GM19463 (cell line): ENCODE measurements around the gene SLC25A26.

Experiments
- ATAC-seq: cut with Tn5 transposase; IDR thresholded peaks from one replicate; pipeline ENCODE4 v1.9.1; 2021; ENCODE audit warnings: mild to moderate bottlenecking, moderate library complexity; ENCODE audit not compliant: unreplicated experiment

Gene SLC25A26

GRCh38 chr3:66314455-66314854, 93.7 kb downstream of the SLC25A26 start:
- ATAC-seq: no peak

GRCh38 chr3:66317750-66318376, 97.1 kb downstream of the SLC25A26 start:
- no peak for ATAC-seq

- no peak for ATAC-seq
These were observed 99.6 kb downstream of the SLC25A26 start for GRCh38 chr3:66320390-66320789.

GRCh38 chr3:66322436-66322835, 101.6 kb downstream of the SLC25A26 start:
- no peak for ATAC-seq

GRCh38 chr3:66326340-66326739, 105.5 kb downstream of the SLC25A26 start:
- no peak for ATAC-seq

- no peak for ATAC-seq
These were observed 114.9 kb downstream of the SLC25A26 start for GRCh38 chr3:66335671-66336070.

- no peak for ATAC-seq
These were observed 115.5 kb downstream of the SLC25A26 start for GRCh38 chr3:66336333-66336766.

GRCh38 chr3:66338927-66339326, 118.1 kb downstream of the SLC25A26 start:
- no peak for ATAC-seq

GRCh38 chr3:66342717-66343356, 122.0 kb downstream of the SLC25A26 start:
- no peak for ATAC-seq

GRCh38 chr3:66344391-66344811, 123.6 kb downstream of the SLC25A26 start:
- no peak for ATAC-seq

GRCh38 chr3:66344848-66345578, 124.2 kb downstream of the SLC25A26 start:
- ATAC-seq: no peak

- no peak for ATAC-seq
These were observed 127.9 kb downstream of the SLC25A26 start for GRCh38 chr3:66348704-66349103.

- no peak for ATAC-seq
These were observed 129.8 kb downstream of the SLC25A26 start for GRCh38 chr3:66350601-66351000.

GRCh38 chr3:66353039-66353438, 132.2 kb downstream of the SLC25A26 start:
- no peak for ATAC-seq

- no peak for ATAC-seq
These were observed 132.7 kb downstream of the SLC25A26 start for GRCh38 chr3:66353530-66353929.

GRCh38 chr3:66354001-66354400, 133.2 kb downstream of the SLC25A26 start:
- no peak for ATAC-seq

GRCh38 chr3:66355394-66355793, 134.6 kb downstream of the SLC25A26 start:
- ATAC-seq: peak; percentile 79

GRCh38 chr3:66355997-66356396, 135.2 kb downstream of the SLC25A26 start:
- no peak for ATAC-seq

- no peak for ATAC-seq
These were observed 140.6 kb downstream of the SLC25A26 start for GRCh38 chr3:66361356-66361755.

- ATAC-seq: no peak
These were observed 141.7 kb downstream of the SLC25A26 start for GRCh38 chr3:66362541-66362941.

- ATAC-seq: no peak
These were observed 142.3 kb downstream of the SLC25A26 start for GRCh38 chr3:66363148-66363547.

- ATAC-seq: no peak
These were observed 144.3 kb downstream of the SLC25A26 start for GRCh38 chr3:66365080-66365479.
